SKM-1 (cell line): ENCODE data around the gene SLC16A5.

Experiments used
- DNase-seq: peaks from one replicate; lab custom pipeline; 2025; ENCODE audit not compliant: unreplicated experiment; lab: John Stamatoyannopoulos, UW

The SLC16A5 gene

GRCh38 chr17:75155191-75155601 lies 67.4 kb downstream of the SLC16A5 start:
- no peak for DNase-seq
